Measurements from ENCODE around the gene PCDHGA1. TPM values are rescaled to one million over a fixed set of nuclear protein-coding genes. Genes with fewer than 3 reads are reported as not detected.

The PCDHGA1 gene
- total and polyA plus RNA-seq, 2 donors (not counting 1 experiment from before 2014, with no cell fraction given): 0.06 to 0.64 TPM

DNA sequence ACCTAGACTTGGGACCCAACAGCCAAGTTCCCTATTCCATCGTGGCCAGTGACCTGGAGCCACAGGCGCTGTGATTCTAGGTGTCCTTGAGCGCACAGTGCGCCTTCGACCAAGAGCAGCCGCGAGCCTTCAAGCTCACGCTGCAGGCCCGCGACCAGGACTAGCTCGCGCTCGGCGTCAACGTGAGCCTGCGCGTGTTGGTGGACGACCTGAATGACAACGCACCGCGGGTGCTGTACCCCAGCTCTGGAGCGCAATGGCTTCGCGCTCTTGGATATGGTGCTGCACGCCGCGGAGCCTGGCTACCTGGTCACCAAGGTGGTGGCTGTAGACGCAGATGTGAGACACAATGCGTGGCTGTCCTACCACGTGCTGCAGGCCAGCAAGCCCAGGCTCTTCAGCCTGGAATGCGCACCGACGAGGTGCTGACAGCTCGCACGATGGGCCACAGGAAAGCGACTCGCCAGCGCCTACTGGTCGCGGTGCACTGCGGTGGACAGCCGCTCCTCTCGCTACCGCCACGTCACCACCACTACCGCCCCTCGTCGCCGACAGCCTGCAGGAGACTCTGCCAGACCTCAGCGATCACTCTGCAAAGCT lies 111.4 kb downstream of the PCDHGA1 start:
- WGBS (ENCODE audit: insufficient coverage): 75% methylated on average over 50 of the region's 50 CpGs
- CTCF ChIA-PET: no interaction called here
- no peak overlapping the region for H3K27ac Mint-ChIP-seq

DNA sequence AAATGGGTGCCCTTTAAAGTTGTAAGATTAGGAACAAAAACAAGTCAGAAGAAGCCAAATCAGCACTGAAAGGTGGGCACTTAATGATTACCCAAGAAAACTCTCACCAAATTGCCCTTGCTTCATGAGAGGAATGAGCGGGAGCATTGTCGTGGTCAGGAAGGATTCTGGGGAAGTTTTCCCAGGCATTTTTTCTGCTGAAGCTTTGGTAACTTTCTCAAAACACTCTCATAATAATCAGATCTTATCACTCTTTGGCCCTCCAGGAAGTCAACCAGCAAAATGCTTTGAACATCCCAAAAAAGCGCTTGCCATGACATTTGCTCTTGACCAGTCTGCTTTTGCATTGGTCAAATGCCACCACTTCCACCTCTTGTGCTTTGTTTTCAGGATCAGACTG lies 135.0 kb downstream of the PCDHGA1 start:
- CTCF ChIA-PET: interaction anchor here (1.3 to 1.7 kb wide), 3 partner anchors 11 to 59 kb away, joined by 3 to 7 read pairs (median 3); partner anchors contain the start of gene PCDHGC3
- H3K4me1 ChIP-seq (ENCODE audit: control insufficient read depth in 2 of 2, insufficient read depth in 2 of 2, low read length in 2 of 2): no peaks in the 10 kb centered on the region
- no peaks in the 10 kb centered on the region for H3K79me2 ChIP-seq (ENCODE audit: control insufficient read depth, insufficient read depth, low read length)
- ATAC-seq (ENCODE audit: low read depth) (no peak), DNase-seq (no peak)
- H3K4me2 ChIP-seq (replicated peaks; ENCODE audit: low read depth, low read length, poor library complexity, severe bottlenecking): no peak overlapping the region
- no peaks in the 10 kb centered on the region for H3K4me1 Mint-ChIP-seq
- WGBS (ENCODE audit: insufficient coverage): 100% methylated on average over 1 of the region's 3 CpGs
- intact Hi-C loops (cut with micrococcal nuclease): no loop called here
- H3K27me3 Mint-ChIP-seq: peaks cover 12% of the 10 kb centered on the region
- no peak overlapping the region for H3K4me3 ChIP-seq (ENCODE audit: control extremely low read depth in 1 of 5, extremely low read depth in 1 of 5, insufficient read depth in 1 of 5, low read depth in 2 of 5, low read length in 4 of 5)
- no peak overlapping the region for H2AFZ ChIP-seq (ENCODE audit: insufficient read depth, low read depth, low read length, poor library complexity, severe bottlenecking)
- no peaks in the 10 kb centered on the region for H4K20me1 ChIP-seq (ENCODE audit: control insufficient read depth, insufficient read depth, low read length, poor library complexity, severe bottlenecking)
- no peaks in the 10 kb centered on the region for H3K9me3 ChIP-seq (ENCODE audit: control extremely low read depth in 1 of 3, control insufficient read depth in 2 of 3, insufficient read depth in 1 of 3, low read length in 2 of 3)
- no peak for TF ChIP-seq EZH2 (IDR thresholded peaks at IDR 0.05; ENCODE audit: borderline replicate concordance, insufficient read depth, low read depth, low read length, poor library complexity, severe bottlenecking)
- TF ChIP-seq, protein P1, sequence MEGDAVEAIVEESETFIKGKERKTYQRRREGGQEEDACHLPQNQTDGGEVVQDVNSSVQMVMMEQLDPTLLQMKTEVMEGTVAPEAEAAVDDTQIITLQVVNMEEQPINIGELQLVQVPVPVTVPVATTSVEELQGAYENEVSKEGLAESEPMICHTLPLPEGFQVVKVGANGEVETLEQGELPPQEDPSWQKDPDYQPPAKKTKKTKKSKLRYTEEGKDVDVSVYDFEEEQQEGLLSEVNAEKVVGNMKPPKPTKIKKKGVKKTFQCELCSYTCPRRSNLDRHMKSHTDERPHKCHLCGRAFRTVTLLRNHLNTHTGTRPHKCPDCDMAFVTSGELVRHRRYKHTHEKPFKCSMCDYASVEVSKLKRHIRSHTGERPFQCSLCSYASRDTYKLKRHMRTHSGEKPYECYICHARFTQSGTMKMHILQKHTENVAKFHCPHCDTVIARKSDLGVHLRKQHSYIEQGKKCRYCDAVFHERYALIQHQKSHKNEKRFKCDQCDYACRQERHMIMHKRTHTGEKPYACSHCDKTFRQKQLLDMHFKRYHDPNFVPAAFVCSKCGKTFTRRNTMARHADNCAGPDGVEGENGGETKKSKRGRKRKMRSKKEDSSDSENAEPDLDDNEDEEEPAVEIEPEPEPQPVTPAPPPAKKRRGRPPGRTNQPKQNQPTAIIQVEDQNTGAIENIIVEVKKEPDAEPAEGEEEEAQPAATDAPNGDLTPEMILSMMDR (IDR thresholded peaks at IDR 0.05): no peak
- POLR2A ChIA-PET: interaction anchor here (0.7 kb wide), 1 partner anchor 69 kb away, joined by 4 read pairs; no protein-coding TSS in a partner anchor
- peaks cover 0 to 2% (median 0%) of the 10 kb centered on the region in 4 experiments for H3K27me3 ChIP-seq (replicated peaks in 1 of 4; ENCODE audit: control extremely low read depth in 1 of 4, control insufficient read depth in 3 of 4, insufficient read depth in 4 of 4, low read length in 3 of 4)
- H3K27ac Mint-ChIP-seq: no peak overlapping the region
- H3K9ac ChIP-seq (ENCODE audit: low read length): no peak overlapping the region
- peaks cover 7% of the 10 kb centered on the region for H3K9me3 Mint-ChIP-seq (ENCODE audit: insufficient read depth)
- no peaks in the 10 kb centered on the region for H3K36me3 ChIP-seq (replicated peaks in 1 of 2; ENCODE audit: control extremely low read depth in 1 of 2, control insufficient read depth in 1 of 2, extremely low read depth in 1 of 2, insufficient read depth in 2 of 2, low read length in 1 of 2)
- H3K27ac ChIP-seq (ENCODE audit: low read length in 2 of 2): no peak overlapping the region
- H3K4me3 Mint-ChIP-seq: no peak overlapping the region

More for the DNA sequence above, 111.4 kb downstream of the PCDHGA1 start:
- Mint-ChIP-seq H3K4me3 (no peak overlapping the region), H3K9me3 (ENCODE audit: insufficient read depth) (peaks cover 3% of the 10 kb centered on the region), H3K4me1 (peaks cover 3% of the 10 kb centered on the region), H3K27me3 (peaks cover 3% of the 10 kb centered on the region)
- Histone ChIP-seq H2AFZ (ENCODE audit: insufficient read depth, low read depth, low read length, poor library complexity, severe bottlenecking) (no peak overlapping the region), H3K27ac (ENCODE audit: low read length in 2 of 2) (no peak overlapping the region), H3K4me2 (replicated peaks; ENCODE audit: low read depth, low read length, poor library complexity, severe bottlenecking) (no peak overlapping the region), H3K9ac (ENCODE audit: low read length) (no peak overlapping the region), H3K4me3 (ENCODE audit: control extremely low read depth in 1 of 5, extremely low read depth in 1 of 5, insufficient read depth in 1 of 5, low read depth in 2 of 5, low read length in 4 of 5) (no peak overlapping the region), H4K20me1 (ENCODE audit: control insufficient read depth, insufficient read depth, low read length, poor library complexity, severe bottlenecking) (no peaks in the 10 kb centered on the region), H3K9me3 (ENCODE audit: control extremely low read depth in 1 of 3, control insufficient read depth in 2 of 3, insufficient read depth in 1 of 3, low read length in 2 of 3) (peaks cover 0 to 14% (median 0%) of the 10 kb centered on the region in 3 donors), H3K79me2 (ENCODE audit: control insufficient read depth, insufficient read depth, low read length) (no peaks in the 10 kb centered on the region), H3K4me1 (ENCODE audit: control insufficient read depth in 2 of 2, insufficient read depth in 2 of 2, low read length in 2 of 2) (no peaks in the 10 kb centered on the region), H3K27me3 (replicated peaks in 1 of 4; ENCODE audit: control extremely low read depth in 1 of 4, control insufficient read depth in 3 of 4, insufficient read depth in 4 of 4, low read length in 3 of 4) (peaks cover 0 to 6% (median 0%) of the 10 kb centered on the region in 4 experiments), H3K36me3 (replicated peaks in 1 of 2; ENCODE audit: control extremely low read depth in 1 of 2, control insufficient read depth in 1 of 2, extremely low read depth in 1 of 2, insufficient read depth in 2 of 2, low read length in 1 of 2) (no peaks in the 10 kb centered on the region)
- POLR2A ChIA-PET: no interaction called here
- no peak for TF ChIP-seq EZH2 (IDR thresholded peaks at IDR 0.05; ENCODE audit: borderline replicate concordance, insufficient read depth, low read depth, low read length, poor library complexity, severe bottlenecking)
- TF ChIP-seq, protein P1 (IDR thresholded peaks at IDR 0.05): no peak
- intact Hi-C loops (cut with micrococcal nuclease): no loop called here
- no peak for DNase-seq
- no peak for ATAC-seq (ENCODE audit: low read depth)
